Uterus (tissue), 2 donors: ENCODE results near the gene GNA12.

Experiments used
- CTCF ChIP-seq, 4 experiments: fragments of 200-600 bp in 2 of 4; fragments of 450-650 bp in 2 of 4; sonication (generic) in 2 of 4; IDR thresholded peaks; one replicate each; pipeline ENCODE4 v1.5.1; 2016 to 2019; ENCODE audit warnings: antibody characterized with exemption in 4 of 4, mild to moderate bottlenecking in 2 of 4, moderate library complexity in 1 of 4
- POLR2A ChIP-seq, 2 donors: fragments of 450-650 bp; IDR thresholded peaks; one replicate each; pipeline ENCODE4 v1.6.1; 2016; ENCODE audit warnings: antibody characterized with exemption in 2 of 2, mild to moderate bottlenecking in 1 of 2, moderate library complexity in 1 of 2

- no peak for TF ChIP-seq CTCF (IDR thresholded peaks at IDR 0.05)
- TF ChIP-seq POLR2A (IDR thresholded peaks at IDR 0.05): no peak
These were observed 66.1 kb downstream of the GNA12 start for GRCh38 chr7:2777898-2778535.
